Superior temporal gyrus (tissue), 1 donor: Measurements from ENCODE around the gene FAM118B.
A peak's percentile ranks its signal among the peaks of the same experiment; 100 is the strongest.

Experiments used
- DNase-seq: peaks from one replicate; pipeline ENCODE4 v3.0.0-alpha.2; 2016; ENCODE audit errors: extremely low spot score

The FAM118B gene

GRCh38 chr11:126186708-126187529 is 24.7 kb upstream of the FAM118B start:
- no peak for DNase-seq

GRCh38 chr11:126188332-126189108 is 23.1 kb upstream of the FAM118B start:
- no peak for DNase-seq

- no peak for DNase-seq
These were observed 22.3 kb upstream of the FAM118B start for GRCh38 chr11:126189109-126189929.

- no peak for DNase-seq
These were observed 20.8 kb upstream of the FAM118B start for GRCh38 chr11:126190792-126191191.

- DNase-seq: no peak
These were observed 20.1 kb upstream of the FAM118B start for GRCh38 chr11:126191379-126192073.

GRCh38 chr11:126192361-126192760 is 19.2 kb upstream of the FAM118B start:
- DNase-seq: no peak

GRCh38 chr11:126193038-126193478 is 18.5 kb upstream of the FAM118B start:
- no peak for DNase-seq

GRCh38 chr11:126194121-126194543 is 17.4 kb upstream of the FAM118B start:
- peak; percentile 81 for DNase-seq

- DNase-seq: no peak
These were observed 16.5 kb upstream of the FAM118B start for GRCh38 chr11:126195119-126195518.

GRCh38 chr11:126197277-126197939 is 14.2 kb upstream of the FAM118B start:
- no peak for DNase-seq

GRCh38 chr11:126198648-126199047 is 12.9 kb upstream of the FAM118B start:
- no peak for DNase-seq

GRCh38 chr11:126202646-126203359 is 8.8 kb upstream of the FAM118B start:
- no peak for DNase-seq

- no peak for DNase-seq
These were observed 6.2 kb upstream of the FAM118B start for GRCh38 chr11:126205359-126205758.

GRCh38 chr11:126207896-126208295 is 3.7 kb upstream of the FAM118B start:
- no peak for DNase-seq

GRCh38 chr11:126210871-126211235 is 729 bp upstream of the FAM118B start:
- peak; percentile 12 for DNase-seq

GRCh38 chr11:126212089-126212660 is 593 bp downstream of the FAM118B start:
- DNase-seq: no peak

- no peak for DNase-seq
These were observed 2.9 kb downstream of the FAM118B start for GRCh38 chr11:126214441-126214840.

- no peak for DNase-seq
These were observed 3.3 kb downstream of the FAM118B start for GRCh38 chr11:126214841-126215240.

GRCh38 chr11:126216526-126217305 is 5.1 kb downstream of the FAM118B start:
- no peak for DNase-seq
